Smooth muscle cell (in vitro differentiated cells): ENCODE data around the gene TSPAN10. TPM values are rescaled to one million over a fixed set of nuclear protein-coding genes. Genes with fewer than 3 reads are reported as not detected.

Experiments used
- DNase-seq: peaks from one replicate; lab custom pipeline; 2025; ENCODE audit not compliant: unreplicated experiment; lab: John Stamatoyannopoulos, UW
- H2AFZ ChIP-seq: fragments of 200-600 bp; sonication (generic); 2 replicates; pipeline ENCODE4 v1.6.0; 2016; ENCODE audit warnings: antibody characterized with exemption, low read depth, mild to moderate bottlenecking
- H3F3A ChIP-seq: fragments of 200-600 bp; sonication (generic); 2 replicates; pipeline ENCODE4 v1.6.0; 2017; ENCODE audit warnings: antibody characterized with exemption, low read depth
- H3K27ac ChIP-seq: fragments of 200-600 bp; sonication (generic); 2 replicates; pipeline ENCODE4 v1.5.1; 2016; ENCODE audit warnings: low read depth, mild to moderate bottlenecking
- H3K27me3 ChIP-seq: fragments of 200-600 bp; sonication (generic); 2 replicates; pipeline ENCODE4 v1.6.1; 2016; ENCODE audit warnings: low read depth, mild to moderate bottlenecking
- H3K36me3 ChIP-seq: fragments of 200-600 bp; sonication (generic); 2 replicates; pipeline ENCODE4 v1.5.1; 2016; ENCODE audit warnings: low read depth
- H3K4me1 ChIP-seq: fragments of 200-600 bp; sonication (generic); 2 replicates; pipeline ENCODE4 v1.5.1; 2016; ENCODE audit warnings: low read depth
- H3K4me2 ChIP-seq: fragments of 200-600 bp; sonication (generic); 2 replicates; pipeline ENCODE4 v1.6.0; 2016; ENCODE audit warnings: mild to moderate bottlenecking
- H3K4me3 ChIP-seq: fragments of 200-600 bp; sonication (generic); 2 replicates; pipeline ENCODE4 v1.5.1; 2016; ENCODE audit warnings: mild to moderate bottlenecking
- H3K79me2 ChIP-seq: fragments of 200-600 bp; sonication (generic); 2 replicates; pipeline ENCODE4 v1.6.0; 2016; ENCODE audit warnings: low read depth, mild to moderate bottlenecking
- H3K9ac ChIP-seq: fragments of 200-600 bp; sonication (generic); 2 replicates; pipeline ENCODE4 v1.6.0; 2016; ENCODE audit warnings: low read depth
- H3K9me3 ChIP-seq: fragments of 200-600 bp; sonication (generic); replicated peaks from 2 replicates; pipeline ENCODE4 v1.5.1; 2016; ENCODE audit warnings: low read depth
- H4K20me1 ChIP-seq: fragments of 200-600 bp; sonication (generic); 2 replicates; pipeline ENCODE4 v1.6.0; 2016; ENCODE audit warnings: low read depth
- WGBS: methylation state at CpG from one replicate; pipeline ENCODE4 v1.1.7; 2016; ENCODE audit warnings: low lambda C conversion rate; 5-methylcytosine and 5-hydroxymethylcytosine counted together
- polyA plus RNA-seq: library from polyadenylated mRNA; unstranded; fragments of >200 nt; fragmentation: Nextera tagmentation; extraction: Ambion mirVana; gene quantifications from 2 replicates; pipeline ENCODE4 v1.2.1, GENCODE V29; 2016
- total RNA-seq: library from RNA; depleted of rRNA; stranded (reverse); fragments of >200 nt; gene quantifications from 2 replicates; pipeline ENCODE4 v1.2.3, GENCODE V29; 2014
- TF ChIP-seq, protein P1 (sequence below): fragments of 200-600 bp; sonication (generic); IDR thresholded peaks from 2 replicates; pipeline ENCODE4 v1.5.1; 2017; ENCODE audit warnings: borderline replicate concordance, mild to moderate bottlenecking, antibody characterized with exemption; ENCODE audit not compliant: insufficient read depth, poor library complexity, severe bottlenecking

The TSPAN10 gene
- total and polyA plus RNA-seq, 2 experiments from 2014 or later: 0.67 to 1.2 TPM

DNA sequence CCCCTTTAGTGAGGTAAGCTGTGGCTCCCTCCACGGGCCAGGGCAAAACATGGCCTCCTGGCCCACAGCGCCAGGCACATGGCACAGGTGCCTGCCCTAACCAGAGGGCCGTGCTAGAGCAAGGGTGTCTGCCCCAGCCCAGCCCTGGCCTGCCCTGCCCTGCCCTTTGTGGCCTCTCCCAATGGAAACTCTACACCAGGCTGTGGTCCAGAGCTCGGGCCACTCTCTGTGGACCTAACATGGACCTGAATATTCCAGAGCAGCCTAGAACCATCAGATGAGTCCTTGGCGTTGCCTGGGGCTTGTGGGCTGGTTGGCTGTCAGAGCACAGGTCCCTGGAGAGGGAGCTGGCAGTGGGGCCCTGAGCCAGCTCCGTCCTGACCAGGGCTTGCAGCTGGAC, 58.2 kb downstream of the TSPAN10 start:
- TF ChIP-seq, protein P1, sequence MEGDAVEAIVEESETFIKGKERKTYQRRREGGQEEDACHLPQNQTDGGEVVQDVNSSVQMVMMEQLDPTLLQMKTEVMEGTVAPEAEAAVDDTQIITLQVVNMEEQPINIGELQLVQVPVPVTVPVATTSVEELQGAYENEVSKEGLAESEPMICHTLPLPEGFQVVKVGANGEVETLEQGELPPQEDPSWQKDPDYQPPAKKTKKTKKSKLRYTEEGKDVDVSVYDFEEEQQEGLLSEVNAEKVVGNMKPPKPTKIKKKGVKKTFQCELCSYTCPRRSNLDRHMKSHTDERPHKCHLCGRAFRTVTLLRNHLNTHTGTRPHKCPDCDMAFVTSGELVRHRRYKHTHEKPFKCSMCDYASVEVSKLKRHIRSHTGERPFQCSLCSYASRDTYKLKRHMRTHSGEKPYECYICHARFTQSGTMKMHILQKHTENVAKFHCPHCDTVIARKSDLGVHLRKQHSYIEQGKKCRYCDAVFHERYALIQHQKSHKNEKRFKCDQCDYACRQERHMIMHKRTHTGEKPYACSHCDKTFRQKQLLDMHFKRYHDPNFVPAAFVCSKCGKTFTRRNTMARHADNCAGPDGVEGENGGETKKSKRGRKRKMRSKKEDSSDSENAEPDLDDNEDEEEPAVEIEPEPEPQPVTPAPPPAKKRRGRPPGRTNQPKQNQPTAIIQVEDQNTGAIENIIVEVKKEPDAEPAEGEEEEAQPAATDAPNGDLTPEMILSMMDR: no peak
- H3K9ac ChIP-seq: no peak overlapping the region
- no peaks in the 10 kb centered on the region for H3K27me3 ChIP-seq
- H3K27ac ChIP-seq: no peak overlapping the region
- H3K4me3 ChIP-seq: no peak overlapping the region
- H2AFZ ChIP-seq: no peak overlapping the region
- H3K36me3 ChIP-seq: no peaks in the 10 kb centered on the region
- no peak overlapping the region for H3K4me2 ChIP-seq
- H4K20me1 ChIP-seq: peaks cover 58% of the 10 kb centered on the region
- no peaks in the 10 kb centered on the region for H3K4me1 ChIP-seq
- H3K9me3 ChIP-seq: no peaks in the 10 kb centered on the region
- peaks cover 3% of the 10 kb centered on the region for H3F3A ChIP-seq
- 96% methylated on average over 6 of the region's 6 CpGs for WGBS
- no peak for DNase-seq
- H3K79me2 ChIP-seq: peaks cover 28% of the 10 kb centered on the region

DNA sequence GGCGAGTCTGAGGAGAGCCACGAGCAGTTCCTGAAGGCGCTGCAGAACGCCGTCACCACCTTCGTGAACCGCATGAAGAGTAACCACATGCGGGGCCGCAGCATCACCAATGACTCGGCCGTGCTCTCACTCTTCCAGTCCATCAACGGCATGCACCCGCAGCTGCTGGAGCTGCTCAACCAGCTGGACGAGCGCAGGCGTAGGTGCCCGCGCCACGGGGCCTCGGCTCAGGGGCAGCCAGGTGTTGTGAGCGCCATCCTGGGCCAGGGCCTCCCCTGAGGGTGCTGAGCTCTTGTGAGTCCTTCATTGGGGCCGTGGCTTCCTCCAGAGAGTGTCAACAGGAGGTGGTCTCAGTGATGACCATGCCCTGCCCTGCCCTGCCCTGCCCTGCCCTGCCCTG, 58.8 kb downstream of the TSPAN10 start:
- 89% methylated on average over 22 of the region's 22 CpGs for WGBS
- peaks cover 34% of the 10 kb centered on the region for H3K79me2 ChIP-seq
- H3K4me2 ChIP-seq: no peak overlapping the region

DNA sequence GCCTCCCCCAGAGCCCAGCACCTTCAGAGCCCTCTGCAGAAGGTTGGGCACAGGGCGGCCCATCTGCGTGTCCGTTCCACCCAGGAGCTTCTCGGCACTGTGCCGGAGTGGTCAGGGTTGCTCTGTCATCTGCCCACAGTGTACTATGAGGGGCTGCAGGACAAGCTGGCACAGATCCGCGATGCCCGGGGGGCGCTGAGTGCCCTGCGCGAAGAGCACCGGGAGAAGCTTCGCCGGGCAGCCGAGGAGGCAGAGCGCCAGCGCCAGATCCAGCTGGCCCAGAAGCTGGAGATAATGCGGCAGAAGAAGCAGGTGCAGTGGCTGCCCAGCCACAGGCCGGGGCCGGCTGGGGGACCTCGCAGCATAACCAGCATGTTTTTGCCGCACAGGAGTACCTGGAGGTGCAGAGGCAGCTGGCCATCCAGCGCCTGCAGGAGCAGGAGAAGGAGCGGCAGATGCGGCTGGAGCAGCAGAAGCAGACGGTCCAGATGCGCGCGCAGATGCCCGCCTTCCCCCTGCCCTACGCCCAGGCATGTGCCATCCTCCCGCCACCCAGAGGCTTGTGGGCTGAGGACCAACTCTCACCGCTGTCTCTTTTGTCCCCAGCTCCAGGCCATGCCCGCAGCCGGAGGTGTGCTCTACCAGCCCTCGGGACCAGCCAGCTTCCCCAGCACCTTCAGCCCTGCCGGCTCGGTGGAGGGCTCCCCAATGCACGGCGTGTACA, 59.4 kb downstream of the TSPAN10 start:
- WGBS: 98% methylated on average over 32 of the region's 40 CpGs
- H3K9me3 ChIP-seq: no peaks in the 10 kb centered on the region
- peaks cover 40% of the 10 kb centered on the region for H3K79me2 ChIP-seq
- no peak overlapping the region for H3K4me2 ChIP-seq
- H4K20me1 ChIP-seq: peaks cover 56% of the 10 kb centered on the region
- TF ChIP-seq, protein P1: no peak
- H3K9ac ChIP-seq: no peak overlapping the region
- H3K4me1 ChIP-seq: no peaks in the 10 kb centered on the region
- H3F3A ChIP-seq: peaks cover 3% of the 10 kb centered on the region
- no peak overlapping the region for H3K27ac ChIP-seq
- no peaks in the 10 kb centered on the region for H3K27me3 ChIP-seq
- DNase-seq: no peak
- H2AFZ ChIP-seq: no peak overlapping the region
- no peak overlapping the region for H3K4me3 ChIP-seq
- H3K36me3 ChIP-seq: no peaks in the 10 kb centered on the region

More for the DNA sequence above, 58.8 kb downstream of the TSPAN10 start:
- Histone ChIP-seq H4K20me1 (peaks cover 55% of the 10 kb centered on the region), H3K4me1 (no peaks in the 10 kb centered on the region), H3K27ac (no peak overlapping the region), H3F3A (peaks cover 3% of the 10 kb centered on the region), H3K4me3 (no peak overlapping the region), H3K27me3 (no peaks in the 10 kb centered on the region), H3K9ac (no peak overlapping the region), H3K36me3 (no peaks in the 10 kb centered on the region), H3K9me3 (no peaks in the 10 kb centered on the region), H2AFZ (no peak overlapping the region)
- no peak for DNase-seq
- TF ChIP-seq, protein P1: no peak
